Chondrocyte (in vitro differentiated cells): ENCODE data around the gene SBF2. TPM values are rescaled to one million over a fixed set of nuclear protein-coding genes. Genes with fewer than 3 reads are reported as not detected.
"Not testable (repeated sequence)": the region's sequence is repeated elsewhere in the genome, so short reads cannot be mapped to it uniquely, and the experiment has no call there.

Experiments
- DNase-seq: peaks from one replicate; pipeline ENCODE4 v3.0.0; 2021; ENCODE audit warnings: mixed read lengths, low spot score
- H3K27ac Mint-ChIP-seq: one replicate; pipeline ENCODE4 v1.8.0; 2021; ENCODE audit warnings: mild to moderate bottlenecking, moderate library complexity, mixed read lengths; ENCODE audit not compliant: unreplicated experiment
- H3K27me3 Mint-ChIP-seq: 2 replicates; pipeline ENCODE4 v1.8.0; 2021; ENCODE audit warnings: low read depth, mixed read lengths
- H3K36me3 Mint-ChIP-seq: 2 replicates; pipeline ENCODE4 v1.8.0; 2021; ENCODE audit warnings: low read depth, mixed read lengths
- H3K4me1 Mint-ChIP-seq: 2 replicates; pipeline ENCODE4 v1.8.0; 2021; ENCODE audit warnings: low read depth, mild to moderate bottlenecking, mixed read lengths
- H3K4me3 Mint-ChIP-seq: one replicate; pipeline ENCODE4 v1.8.0; 2021; ENCODE audit warnings: mild to moderate bottlenecking, moderate library complexity, mixed read lengths; ENCODE audit not compliant: unreplicated experiment
- H3K9me3 Mint-ChIP-seq: 2 replicates; pipeline ENCODE4 v1.8.0; 2021; ENCODE audit warnings: low read depth, mixed read lengths
- CTCF ChIP-seq: fragments of 200-600 bp; sonication (generic); IDR thresholded peaks from 2 replicates; pipeline ENCODE4 v1.5.0; 2021; ENCODE audit warnings: antibody characterized with exemption, mild to moderate bottlenecking, moderate library complexity
- total RNA-seq: library from RNA; stranded (reverse); gene quantifications from 3 replicates; pipeline ENCODE4 v1.2.1, GENCODE V29; 2021

Gene SBF2
- total RNA-seq, 1 donor from 2014 or later = 44.5 TPM

GRCh38 chr11:10004526-10005113 is 289.4 kb downstream of the SBF2 start:
- H3K4me1 Mint-ChIP-seq = peaks cover 20% of the 10 kb centered on the region
- H3K27ac Mint-ChIP-seq = peak overlapping the region; percentile 52
- no peak for TF ChIP-seq CTCF
- peaks cover 12% of the 10 kb centered on the region for H3K9me3 Mint-ChIP-seq
- DNase-seq = no peak
- H3K36me3 Mint-ChIP-seq = peaks cover 6% of the 10 kb centered on the region
- no peak overlapping the region for H3K4me3 Mint-ChIP-seq
- H3K27me3 Mint-ChIP-seq = no peaks in the 10 kb centered on the region

- no peak overlapping the region for H3K27ac Mint-ChIP-seq
Measured at GRCh38 chr11:10002221-10002620, 291.8 kb downstream of the SBF2 start.

GRCh38 chr11:9992306-9992705 is 301.7 kb downstream of the SBF2 start:
- DNase-seq = no peak
- no peak overlapping the region for H3K4me3 Mint-ChIP-seq
- no peaks in the 10 kb centered on the region for H3K27me3 Mint-ChIP-seq
- peaks cover 10% of the 10 kb centered on the region for H3K4me1 Mint-ChIP-seq
- no peak overlapping the region for H3K27ac Mint-ChIP-seq
- TF ChIP-seq CTCF = no peak
- peaks cover 20% of the 10 kb centered on the region for H3K36me3 Mint-ChIP-seq
- H3K9me3 Mint-ChIP-seq = peaks cover 14% of the 10 kb centered on the region

More at GRCh38 chr11:10002221-10002620, 291.8 kb downstream of the SBF2 start:
- no peak for DNase-seq
- TF ChIP-seq CTCF = no peak
- peaks cover 10% of the 10 kb centered on the region for H3K9me3 Mint-ChIP-seq
- no peak overlapping the region for H3K4me3 Mint-ChIP-seq
- peaks cover 20% of the 10 kb centered on the region for H3K4me1 Mint-ChIP-seq
- peaks cover 9% of the 10 kb centered on the region for H3K36me3 Mint-ChIP-seq
- H3K27me3 Mint-ChIP-seq = no peaks in the 10 kb centered on the region

- Mint-ChIP-seq H3K27me3 (no peaks in the 10 kb centered on the region), H3K9me3 (peaks cover 29% of the 10 kb centered on the region), H3K36me3 (peaks cover 35% of the 10 kb centered on the region), H3K4me1 (peaks cover 10% of the 10 kb centered on the region), H3K4me3 (no peak overlapping the region), H3K27ac (peak overlapping the region; percentile 36)
- peak; percentile 60 for TF ChIP-seq CTCF
- DNase-seq = no peak
Measured at GRCh38 chr11:9990221-9990973, 303.6 kb downstream of the SBF2 start.

GRCh38 chr11:9987303-9987702 is 306.7 kb downstream of the SBF2 start:
- Mint-ChIP-seq H3K36me3 (peaks cover 45% of the 10 kb centered on the region), H3K9me3 (peaks cover 46% of the 10 kb centered on the region), H3K4me1 (peaks cover 25% of the 10 kb centered on the region)
- DNase-seq, H3K27ac Mint-ChIP-seq, H3K27me3 Mint-ChIP-seq, H3K4me3 Mint-ChIP-seq: not testable (repeated sequence)
